Measurements from ENCODE around the gene NLRP3.

GRCh38 chr1:247487057-247487456 lies 71.1 kb downstream of the NLRP3 start:
- TF ChIP-seq, protein P1, sequence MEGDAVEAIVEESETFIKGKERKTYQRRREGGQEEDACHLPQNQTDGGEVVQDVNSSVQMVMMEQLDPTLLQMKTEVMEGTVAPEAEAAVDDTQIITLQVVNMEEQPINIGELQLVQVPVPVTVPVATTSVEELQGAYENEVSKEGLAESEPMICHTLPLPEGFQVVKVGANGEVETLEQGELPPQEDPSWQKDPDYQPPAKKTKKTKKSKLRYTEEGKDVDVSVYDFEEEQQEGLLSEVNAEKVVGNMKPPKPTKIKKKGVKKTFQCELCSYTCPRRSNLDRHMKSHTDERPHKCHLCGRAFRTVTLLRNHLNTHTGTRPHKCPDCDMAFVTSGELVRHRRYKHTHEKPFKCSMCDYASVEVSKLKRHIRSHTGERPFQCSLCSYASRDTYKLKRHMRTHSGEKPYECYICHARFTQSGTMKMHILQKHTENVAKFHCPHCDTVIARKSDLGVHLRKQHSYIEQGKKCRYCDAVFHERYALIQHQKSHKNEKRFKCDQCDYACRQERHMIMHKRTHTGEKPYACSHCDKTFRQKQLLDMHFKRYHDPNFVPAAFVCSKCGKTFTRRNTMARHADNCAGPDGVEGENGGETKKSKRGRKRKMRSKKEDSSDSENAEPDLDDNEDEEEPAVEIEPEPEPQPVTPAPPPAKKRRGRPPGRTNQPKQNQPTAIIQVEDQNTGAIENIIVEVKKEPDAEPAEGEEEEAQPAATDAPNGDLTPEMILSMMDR (IDR thresholded peaks at IDR 0.05) = peak in 1 of 3 donors; percentile 15
- TF ChIP-seq POLR2AphosphoS5 (IDR thresholded peaks at IDR 0.05) = no peak
- TF ChIP-seq POLR2A (IDR thresholded peaks at IDR 0.05) = no peak
